ENCODE results near the gene SPSB2.

Gene SPSB2

GRCh38 chr12:6849976-6850560 is 23.0 kb downstream of the SPSB2 start:
- DNase-seq, result no peak

GRCh38 chr12:6849427-6849826 is 23.7 kb downstream of the SPSB2 start:
- DNase-seq, result no peak

GRCh38 chr12:6847676-6848075 is 25.4 kb downstream of the SPSB2 start:
- no peak for DNase-seq

GRCh38 chr12:6846316-6846869 is 26.7 kb downstream of the SPSB2 start:
- no peak for DNase-seq

GRCh38 chr12:6845395-6845794 is 27.7 kb downstream of the SPSB2 start:
- DNase-seq, result no peak

- no peak for DNase-seq
Observed at GRCh38 chr12:6843118-6843902, 29.8 kb downstream of the SPSB2 start.

GRCh38 chr12:6842075-6842474 is 31.0 kb downstream of the SPSB2 start:
- no peak for DNase-seq

- no peak for DNase-seq
Observed at GRCh38 chr12:6840761-6841515, 32.2 kb downstream of the SPSB2 start, which contains the start of gene GNB3. Gene GNB3 (plus strand): TSS chr12:6840925. CDS start chr12:6841288, 363 bp downstream.

- DNase-seq, result no peak
Observed at GRCh38 chr12:6840330-6840729, 32.8 kb downstream of the SPSB2 start.

- DNase-seq, result no peak
Observed at GRCh38 chr12:6839482-6840201, 33.5 kb downstream of the SPSB2 start.

GRCh38 chr12:6838854-6839253 is 34.2 kb downstream of the SPSB2 start:
- DNase-seq, result no peak

GRCh38 chr12:6837370-6838060 is 35.6 kb downstream of the SPSB2 start:
- no peak for DNase-seq

- DNase-seq, result no peak
Observed at GRCh38 chr12:6836851-6837250, 36.3 kb downstream of the SPSB2 start.

GRCh38 chr12:6834873-6835272 is 38.2 kb downstream of the SPSB2 start:
- DNase-seq, result no peak

GRCh38 chr12:6834254-6834653 is 38.8 kb downstream of the SPSB2 start:
- DNase-seq, result no peak

GRCh38 chr12:6833189-6833890 is 39.8 kb downstream of the SPSB2 start:
- no peak for DNase-seq

- DNase-seq, result no peak
Observed at GRCh38 chr12:6832125-6832524, 41.0 kb downstream of the SPSB2 start.

- DNase-seq, result no peak
Observed at GRCh38 chr12:6831450-6831995, 41.6 kb downstream of the SPSB2 start.

- DNase-seq, result no peak
Observed at GRCh38 chr12:6830999-6831398, 42.1 kb downstream of the SPSB2 start.

- DNase-seq, result no peak
Observed at GRCh38 chr12:6830286-6830890, 42.7 kb downstream of the SPSB2 start.
